Activated naive CD8-positive, alpha-beta T cell treated with anti-CD3 and anti-CD28 coated beads, Interleukin-2, amount 10 ng/mL, durations not matched to agents 7 days and 5 days (primary cell): Measurements from ENCODE around the gene NR1H3. TPM values are rescaled to one million over a fixed set of nuclear protein-coding genes. Genes with fewer than 3 reads are reported as not detected.

Experiments
- ATAC-seq: fragments of 150-1000 bp; cut with Tn5 transposase; one replicate; pipeline ENCODE4 v1.10.0; 2021; ENCODE audit warnings: low read depth, moderate library complexity
- POLR2A ChIA-PET: fragments of 350-600 bp; sonication (Branson Sonifier 250); formaldehyde crosslinking; loops from one replicate; lab custom pipeline; 2021; ENCODE audit warnings: antibody characterized with exemption; lab: Charles Lee
- DNase-seq: peaks from one replicate; pipeline ENCODE4 v3.0.0; 2021
- H3K27ac Mint-ChIP-seq: one replicate; pipeline ENCODE4 v1.8.0; 2022; ENCODE audit warnings: mild to moderate bottlenecking, mixed read lengths
- H3K27me3 Mint-ChIP-seq: one replicate; pipeline ENCODE4 v1.8.0; 2022; ENCODE audit warnings: mild to moderate bottlenecking, moderate library complexity, mixed read lengths
- H3K36me3 Mint-ChIP-seq: one replicate; pipeline ENCODE4 v1.8.0; 2021; ENCODE audit warnings: mild to moderate bottlenecking, mixed read lengths
- H3K4me1 Mint-ChIP-seq: one replicate; pipeline ENCODE4 v1.8.0; 2021; ENCODE audit warnings: mixed read lengths
- H3K4me3 Mint-ChIP-seq: one replicate; pipeline ENCODE4 v1.8.0; 2022; ENCODE audit warnings: mild to moderate bottlenecking, moderate library complexity, mixed read lengths
- H3K9me3 Mint-ChIP-seq: one replicate; pipeline ENCODE4 v1.8.0; 2021; ENCODE audit warnings: mixed read lengths
- total RNA-seq, 2 experiments: library from RNA; stranded (reverse); gene quantifications; one replicate each; pipeline ENCODE4 v1.2.3, GENCODE V29; 2021

The NR1H3 gene
- total RNA-seq, 2 experiments from 2014 or later = 11.7 to 15.1 TPM

- Mint-ChIP-seq H3K4me3 (no peak overlapping the region), H3K9me3 (no peaks in the 10 kb centered on the region), H3K27me3 (no peaks in the 10 kb centered on the region), H3K4me1 (peaks cover 32% of the 10 kb centered on the region), H3K36me3 (peaks cover 38% of the 10 kb centered on the region), H3K27ac (no peak overlapping the region)
- no peak for ATAC-seq
- POLR2A ChIA-PET = interaction anchor here (0.8 to 6.1 kb wide), 6 partner anchors 8 to 193 kb away, joined by 3 to 43 read pairs (median 4); partner anchors contain the start of genes ACP2, DDB2 and PSMC3
- DNase-seq = no peak
Observed at GRCh38 chr11:47233051-47233450, 24.7 kb upstream of the NR1H3 start.

GRCh38 chr11:47233989-47234668, 23.7 kb upstream of the NR1H3 start:
- DNase-seq (no peak), ATAC-seq (peak; percentile 49)
- H3K27me3 Mint-ChIP-seq = no peaks in the 10 kb centered on the region
- H3K4me1 Mint-ChIP-seq = peaks cover 28% of the 10 kb centered on the region
- no peaks in the 10 kb centered on the region for H3K9me3 Mint-ChIP-seq
- peaks cover 32% of the 10 kb centered on the region for H3K36me3 Mint-ChIP-seq
- peak overlapping the region; percentile 55 for H3K4me3 Mint-ChIP-seq
- POLR2A ChIA-PET = interaction anchor here (0.8 to 6.1 kb wide), 6 partner anchors 10 to 192 kb away, joined by 4 to 43 read pairs (median 8); partner anchors contain the start of genes ACP2, DDB2 and PSMC3
- H3K27ac Mint-ChIP-seq = peak overlapping the region; percentile 76

- Mint-ChIP-seq H3K4me3 (peak overlapping the region; percentile 55), H3K36me3 (peaks cover 32% of the 10 kb centered on the region), H3K27me3 (no peaks in the 10 kb centered on the region), H3K9me3 (no peaks in the 10 kb centered on the region), H3K27ac (peak overlapping the region; percentile 76), H3K4me1 (peaks cover 25% of the 10 kb centered on the region)
- POLR2A ChIA-PET = interaction anchor here (1.2 to 6.1 kb wide), 6 partner anchors 13 to 192 kb away, joined by 3 to 43 read pairs (median 8); partner anchors contain the start of genes ACP2, DDB2, NR1H3 and PSMC3
- ATAC-seq = peak; percentile 71
- DNase-seq = peak; percentile 40
Observed at GRCh38 chr11:47234669-47235100, 23.1 kb upstream of the NR1H3 start.

GRCh38 chr11:47235163-47235562, 22.6 kb upstream of the NR1H3 start:
- ATAC-seq (no peak), DNase-seq (no peak)
- Mint-ChIP-seq H3K36me3 (peaks cover 34% of the 10 kb centered on the region), H3K27me3 (no peaks in the 10 kb centered on the region), H3K4me3 (peak overlapping the region; percentile 55), H3K27ac (peak overlapping the region; percentile 76), H3K9me3 (no peaks in the 10 kb centered on the region), H3K4me1 (peaks cover 25% of the 10 kb centered on the region)
- POLR2A ChIA-PET = interaction anchor here (1.2 to 6.1 kb wide), 5 partner anchors 12 to 30 kb away, joined by 3 to 43 read pairs (median 12); partner anchors contain the start of genes ACP2, DDB2 and NR1H3

- no peaks in the 10 kb centered on the region for H3K27me3 Mint-ChIP-seq
- H3K4me1 Mint-ChIP-seq = peaks cover 28% of the 10 kb centered on the region
- ATAC-seq (no peak), DNase-seq (no peak)
- H3K27ac Mint-ChIP-seq = no peak overlapping the region
- H3K4me3 Mint-ChIP-seq = no peak overlapping the region
- no peaks in the 10 kb centered on the region for H3K9me3 Mint-ChIP-seq
- H3K36me3 Mint-ChIP-seq = peaks cover 37% of the 10 kb centered on the region
- POLR2A ChIA-PET = interaction anchor here (5.4 to 6.1 kb wide), 2 partner anchors 11 to 21 kb away, joined by 38 to 43 read pairs; partner anchors contain the start of genes ACP2 and DDB2
Observed at GRCh38 chr11:47236482-47236881, 21.3 kb upstream of the NR1H3 start.

- Mint-ChIP-seq H3K27me3 (no peaks in the 10 kb centered on the region), H3K36me3 (peaks cover 41% of the 10 kb centered on the region), H3K4me3 (no peak overlapping the region), H3K27ac (no peak overlapping the region), H3K9me3 (no peaks in the 10 kb centered on the region), H3K4me1 (peaks cover 15% of the 10 kb centered on the region)
- ATAC-seq (no peak), DNase-seq (no peak)
- POLR2A ChIA-PET = interaction anchor here (1.1 to 2.0 kb wide), 2 partner anchors 8 to 25 kb away, joined by 5 to 8 read pairs; partner anchors contain the start of genes ACP2 and DDB2
Observed at GRCh38 chr11:47239852-47240251, 17.9 kb upstream of the NR1H3 start.

GRCh38 chr11:47241841-47242301, 15.9 kb upstream of the NR1H3 start:
- Mint-ChIP-seq H3K9me3 (no peaks in the 10 kb centered on the region), H3K27me3 (no peaks in the 10 kb centered on the region), H3K4me1 (peaks cover 8% of the 10 kb centered on the region), H3K4me3 (no peak overlapping the region), H3K36me3 (peaks cover 31% of the 10 kb centered on the region), H3K27ac (peak overlapping the region; percentile 3)
- ATAC-seq = peak; percentile 17
- POLR2A ChIA-PET = interaction anchor here (0.6 to 2.0 kb wide), 7 partner anchors 9 to 58 kb away, joined by 3 to 8 read pairs (median 4); partner anchors contain the start of gene DDB2
- DNase-seq = no peak

GRCh38 chr11:47242596-47243192, 15.1 kb upstream of the NR1H3 start:
- H3K36me3 Mint-ChIP-seq = peaks cover 26% of the 10 kb centered on the region
- POLR2A ChIA-PET = interaction anchor here (1.1 to 1.6 kb wide), 2 partner anchors 28 to 65 kb away, joined by 3 to 6 read pairs; partner anchors contain the start of gene DDB2
- DNase-seq = no peak
- H3K27ac Mint-ChIP-seq = no peak overlapping the region
- H3K27me3 Mint-ChIP-seq = no peaks in the 10 kb centered on the region
- H3K4me1 Mint-ChIP-seq = peaks cover 11% of the 10 kb centered on the region
- no peak for ATAC-seq
- H3K9me3 Mint-ChIP-seq = no peaks in the 10 kb centered on the region
- no peak overlapping the region for H3K4me3 Mint-ChIP-seq

GRCh38 chr11:47243454-47243853, 14.3 kb upstream of the NR1H3 start:
- H3K27ac Mint-ChIP-seq = no peak overlapping the region
- no peak for DNase-seq
- no peaks in the 10 kb centered on the region for H3K27me3 Mint-ChIP-seq
- ATAC-seq = no peak
- H3K4me3 Mint-ChIP-seq = no peak overlapping the region
- no peaks in the 10 kb centered on the region for H3K9me3 Mint-ChIP-seq
- H3K4me1 Mint-ChIP-seq = peaks cover 15% of the 10 kb centered on the region
- POLR2A ChIA-PET = interaction anchor here (1.0 to 1.1 kb wide), 2 partner anchors 11 to 66 kb away, joined by 3 read pairs; no protein-coding TSS in a partner anchor
- peaks cover 24% of the 10 kb centered on the region for H3K36me3 Mint-ChIP-seq

GRCh38 chr11:47244448-47245350, 13.1 kb upstream of the NR1H3 start:
- no peak overlapping the region for H3K4me3 Mint-ChIP-seq
- no peak overlapping the region for H3K27ac Mint-ChIP-seq
- no peaks in the 10 kb centered on the region for H3K9me3 Mint-ChIP-seq
- POLR2A ChIA-PET = interaction anchor here (1.0 kb wide), 1 partner anchor 12 kb away, joined by 3 read pairs; no protein-coding TSS in a partner anchor
- no peak for DNase-seq
- ATAC-seq = no peak
- H3K36me3 Mint-ChIP-seq = peaks cover 21% of the 10 kb centered on the region
- peaks cover 18% of the 10 kb centered on the region for H3K4me1 Mint-ChIP-seq
- H3K27me3 Mint-ChIP-seq = no peaks in the 10 kb centered on the region

GRCh38 chr11:47245611-47246357, 12.0 kb upstream of the NR1H3 start:
- Mint-ChIP-seq H3K36me3 (peaks cover 14% of the 10 kb centered on the region), H3K4me1 (peaks cover 19% of the 10 kb centered on the region), H3K27ac (no peak overlapping the region), H3K9me3 (no peaks in the 10 kb centered on the region), H3K27me3 (no peaks in the 10 kb centered on the region), H3K4me3 (no peak overlapping the region)
- ATAC-seq = no peak
- POLR2A ChIA-PET = interaction anchor here (0.6 to 4.7 kb wide), 3 partner anchors 11 to 59 kb away, joined by 3 to 38 read pairs (median 4); partner anchors contain the start of gene NR1H3
- no peak for DNase-seq
